KMS-11 (cell line): Measurements from ENCODE around the gene FAF1.

Experiments
- H2AFZ ChIP-seq: fragments of 200-600 bp; sonication (generic); 2 replicates; pipeline ENCODE4 v1.6.1; 2016; ENCODE audit warnings: antibody characterized with exemption, mixed run types, low read depth
- H3K27ac ChIP-seq: fragments of 200-600 bp; sonication (generic); 2 replicates; pipeline ENCODE4 v1.6.1; 2016; ENCODE audit warnings: mild to moderate bottlenecking, mixed run types
- H3K27me3 ChIP-seq: fragments of 200-600 bp; sonication (generic); 2 replicates; pipeline ENCODE4 v1.6.1; 2017; ENCODE audit warnings: mild to moderate bottlenecking, low read depth, mixed run types, moderate library complexity; ENCODE audit not compliant: insufficient read depth
- H3K36me3 ChIP-seq: fragments of 200-600 bp; sonication (generic); 2 replicates; pipeline ENCODE4 v1.6.1; 2017; ENCODE audit warnings: mild to moderate bottlenecking, mixed run types; ENCODE audit not compliant: insufficient read depth
- H3K4me1 ChIP-seq: fragments of 200-600 bp; sonication (generic); 2 replicates; pipeline ENCODE4 v1.6.1; 2016; ENCODE audit warnings: mild to moderate bottlenecking, low read depth, mixed run types; ENCODE audit not compliant: poor library complexity, severe bottlenecking
- H3K4me2 ChIP-seq: fragments of 200-600 bp; sonication (generic); 2 replicates; pipeline ENCODE4 v1.7.0; 2016; ENCODE audit warnings: mild to moderate bottlenecking, mixed run types
- H3K4me3 ChIP-seq: fragments of 200-600 bp; sonication (generic); IDR thresholded peaks from 2 replicates; pipeline ENCODE4 v1.6.1; 2017; ENCODE audit warnings: low read depth, low read length, mixed read lengths; ENCODE audit not compliant: insufficient read depth
- H3K79me2 ChIP-seq: fragments of 200-600 bp; sonication (generic); 2 replicates; pipeline ENCODE4 v1.6.1; 2016; ENCODE audit warnings: low read depth, mixed run types; ENCODE audit not compliant: insufficient read depth
- H3K9ac ChIP-seq: fragments of 200-600 bp; sonication (generic); 2 replicates; pipeline ENCODE4 v1.6.1; 2016; ENCODE audit warnings: mild to moderate bottlenecking, mixed run types
- H4K20me1 ChIP-seq: fragments of 200-600 bp; sonication (generic); 2 replicates; pipeline ENCODE4 v1.6.1; 2016; ENCODE audit warnings: mild to moderate bottlenecking, mixed run types; ENCODE audit not compliant: insufficient read depth
- CTCF ChIP-seq: fragments of 200-600 bp; sonication (generic); conservative IDR thresholded peaks from 2 replicates; pipeline ENCODE4 v1.6.1; 2017; ENCODE audit warnings: low read depth, mild to moderate bottlenecking, antibody characterized with exemption, low read length, moderate library complexity, mixed read lengths

Gene FAF1

GRCh38 chr1:50421768-50422674, 538.0 kb downstream of the FAF1 start:
- no peak for TF ChIP-seq CTCF
- no peak overlapping the region for H3K4me3 ChIP-seq
- H3K36me3 ChIP-seq, result no peaks in the 10 kb centered on the region
- no peak overlapping the region for H3K9ac ChIP-seq
- H3K4me1 ChIP-seq, result no peaks in the 10 kb centered on the region
- no peak overlapping the region for H2AFZ ChIP-seq
- no peak overlapping the region for H3K27ac ChIP-seq
- H3K27me3 ChIP-seq, result no peaks in the 10 kb centered on the region
- H4K20me1 ChIP-seq, result no peaks in the 10 kb centered on the region
- no peaks in the 10 kb centered on the region for H3K79me2 ChIP-seq
- no peak overlapping the region for H3K4me2 ChIP-seq

DNA sequence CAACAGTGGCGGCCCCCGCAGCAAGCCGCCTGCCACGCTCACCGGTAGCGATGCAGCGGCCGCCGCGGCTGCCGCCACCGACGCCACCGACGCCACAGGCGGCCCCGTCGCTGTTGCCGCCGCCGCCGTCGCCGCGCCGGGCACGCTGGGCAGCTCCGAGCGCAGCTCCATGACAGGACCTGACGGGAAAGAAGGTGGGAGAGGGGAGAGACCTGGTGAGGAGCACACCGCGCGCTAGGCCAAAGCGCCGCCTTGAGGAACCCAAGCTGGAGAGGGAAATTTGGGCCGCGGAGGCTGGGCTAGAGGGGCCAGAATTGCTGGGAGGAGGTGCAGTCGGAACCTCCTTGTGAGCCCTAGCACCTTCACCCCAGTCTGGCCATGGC, 538.7 kb downstream of the FAF1 start:
- TF ChIP-seq CTCF, result no peak
- Histone ChIP-seq H3K27me3 (no peaks in the 10 kb centered on the region), H3K79me2 (no peaks in the 10 kb centered on the region), H2AFZ (no peak overlapping the region), H3K4me2 (no peak overlapping the region), H3K4me1 (no peaks in the 10 kb centered on the region), H3K9ac (no peak overlapping the region), H3K36me3 (no peaks in the 10 kb centered on the region), H3K4me3 (no peak overlapping the region), H3K27ac (no peak overlapping the region), H4K20me1 (no peaks in the 10 kb centered on the region)

- Histone ChIP-seq H4K20me1 (no peaks in the 10 kb centered on the region), H3K79me2 (no peaks in the 10 kb centered on the region), H3K36me3 (no peaks in the 10 kb centered on the region), H3K9ac (no peak overlapping the region), H2AFZ (no peak overlapping the region), H3K27ac (no peak overlapping the region), H3K4me2 (no peak overlapping the region), H3K4me3 (no peak overlapping the region), H3K4me1 (no peaks in the 10 kb centered on the region), H3K27me3 (no peaks in the 10 kb centered on the region)
- no peak for TF ChIP-seq CTCF
Measured at GRCh38 chr1:50420689-50421365, 539.2 kb downstream of the FAF1 start.

DNA sequence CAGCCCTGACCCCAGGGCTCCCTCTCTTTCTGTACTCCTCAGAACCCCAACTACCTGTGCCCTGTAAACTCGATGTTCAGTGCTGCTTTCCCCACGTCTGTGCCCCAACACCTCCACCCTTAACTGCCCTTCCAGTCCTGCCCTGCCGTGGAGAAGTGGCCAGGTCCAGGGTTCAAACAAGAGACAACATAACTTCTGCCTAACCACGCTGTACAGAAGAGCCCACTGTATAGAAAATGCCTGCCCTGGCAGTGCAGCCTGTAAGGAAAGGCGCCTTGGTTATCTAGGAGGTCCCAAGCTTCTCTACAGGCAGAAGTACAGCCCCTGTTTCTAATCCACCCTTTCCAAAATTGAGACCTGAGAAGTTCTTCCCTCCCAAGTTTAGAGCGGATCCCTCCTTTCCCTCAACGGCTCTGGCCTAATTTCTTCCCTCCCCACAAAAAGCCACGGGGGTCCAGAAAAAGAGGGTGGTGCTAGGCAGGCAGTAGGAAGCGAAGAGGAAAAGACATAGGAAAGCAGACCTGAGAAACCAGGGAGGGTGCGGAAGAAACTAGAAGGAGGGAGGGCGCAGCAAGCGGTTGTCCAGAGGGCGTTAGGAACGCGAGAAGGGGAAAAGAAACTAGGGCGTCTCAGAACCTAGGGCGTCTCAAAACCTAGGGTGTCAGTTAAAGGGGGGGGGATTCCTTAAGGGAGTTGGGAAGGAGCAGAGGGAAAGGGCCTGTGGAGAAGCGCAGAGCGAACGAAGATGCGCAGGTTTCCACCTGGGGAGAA, 540.0 kb downstream of the FAF1 start:
- H4K20me1 ChIP-seq, result no peaks in the 10 kb centered on the region
- H3K79me2 ChIP-seq, result no peaks in the 10 kb centered on the region
- H2AFZ ChIP-seq, result no peak overlapping the region
- no peaks in the 10 kb centered on the region for H3K4me1 ChIP-seq
- H3K4me2 ChIP-seq, result no peak overlapping the region
- H3K4me3 ChIP-seq, result no peak overlapping the region
- H3K9ac ChIP-seq, result no peak overlapping the region
- H3K36me3 ChIP-seq, result no peaks in the 10 kb centered on the region
- no peak for TF ChIP-seq CTCF
- no peaks in the 10 kb centered on the region for H3K27me3 ChIP-seq
- no peak overlapping the region for H3K27ac ChIP-seq
